Loucy (cell line): ENCODE data around the gene PIK3CG.

Experiments used
- H2AFZ ChIP-seq: fragments of 200-600 bp; sonication (generic); 2 replicates; pipeline ENCODE4 v1.6.0; 2016; ENCODE audit warnings: antibody characterized with exemption, mild to moderate bottlenecking, low read length, moderate library complexity
- H3F3A ChIP-seq: fragments of 200-600 bp; 2 replicates; pipeline ENCODE4 v1.6.0; 2016; ENCODE audit warnings: antibody characterized with exemption, low read depth, mild to moderate bottlenecking
- H3K27me3 ChIP-seq: fragments of 200-600 bp; sonication (generic); 2 replicates; pipeline ENCODE4 v1.6.1; 2014; ENCODE audit warnings: low read length, mild to moderate bottlenecking; ENCODE audit not compliant: insufficient read depth, poor library complexity, severe bottlenecking
- H3K36me3 ChIP-seq: fragments of 200-600 bp; sonication (generic); 2 replicates; pipeline ENCODE4 v1.6.1; 2016; ENCODE audit warnings: low read length; ENCODE audit not compliant: insufficient read depth
- H3K4me1 ChIP-seq: fragments of 200-600 bp; sonication (generic); 2 replicates; pipeline ENCODE4 v1.5.1; 2014; ENCODE audit warnings: low read length, mild to moderate bottlenecking; ENCODE audit not compliant: insufficient read depth, poor library complexity, severe bottlenecking
- H3K4me2 ChIP-seq: fragments of 200-600 bp; sonication (generic); 2 replicates; pipeline ENCODE4 v1.6.0; 2014; ENCODE audit warnings: antibody characterized with exemption, low read length, low read depth, mild to moderate bottlenecking; ENCODE audit not compliant: poor library complexity, severe bottlenecking
- H3K4me3 ChIP-seq: fragments of 200-600 bp; sonication (generic); 2 replicates; pipeline ENCODE4 v1.5.1; 2014; ENCODE audit warnings: low read length, mild to moderate bottlenecking, mixed read lengths; ENCODE audit not compliant: poor library complexity, severe bottlenecking
- H3K79me2 ChIP-seq: fragments of 200-600 bp; sonication (generic); 2 replicates; pipeline ENCODE4 v1.6.1; 2014; ENCODE audit warnings: low read length; ENCODE audit not compliant: insufficient read depth
- H3K9ac ChIP-seq: fragments of 200-600 bp; sonication (generic); 2 replicates; pipeline ENCODE4 v1.6.0; 2014; ENCODE audit warnings: mild to moderate bottlenecking, low read depth, low read length, moderate library complexity; ENCODE audit not compliant: poor library complexity, severe bottlenecking
- H3K9me2 ChIP-seq: fragments of 200-600 bp; sonication (generic); replicated peaks from 2 replicates; pipeline ENCODE4 v1.6.1; 2016; ENCODE audit warnings: low read depth, low read length, mixed read lengths
- H3K9me3 ChIP-seq: fragments of 200-600 bp; sonication (generic); 2 replicates; pipeline ENCODE4 v1.6.1; 2014; ENCODE audit warnings: mild to moderate bottlenecking, antibody characterized with exemption, low read length, low read depth; ENCODE audit not compliant: insufficient read depth
- H4K20me1 ChIP-seq: fragments of 200-600 bp; sonication (generic); 2 replicates; pipeline ENCODE4 v1.6.0; 2014; ENCODE audit warnings: antibody characterized with exemption, low read length, mild to moderate bottlenecking; ENCODE audit not compliant: insufficient read depth, poor library complexity, severe bottlenecking
- EZH2phosphoT487 ChIP-seq: fragments of 200-600 bp; IDR thresholded peaks from 2 replicates; pipeline ENCODE4 v1.6.1; 2018; ENCODE audit warnings: antibody characterized with exemption, mild to moderate bottlenecking, moderate library complexity, borderline replicate concordance
- TF ChIP-seq, protein P1 (sequence below): fragments of 200-600 bp; sonication (generic); conservative IDR thresholded peaks from 2 replicates; pipeline ENCODE4 v1.5.1; 2014; ENCODE audit warnings: mild to moderate bottlenecking, antibody characterized with exemption, low read length

Gene PIK3CG

DNA sequence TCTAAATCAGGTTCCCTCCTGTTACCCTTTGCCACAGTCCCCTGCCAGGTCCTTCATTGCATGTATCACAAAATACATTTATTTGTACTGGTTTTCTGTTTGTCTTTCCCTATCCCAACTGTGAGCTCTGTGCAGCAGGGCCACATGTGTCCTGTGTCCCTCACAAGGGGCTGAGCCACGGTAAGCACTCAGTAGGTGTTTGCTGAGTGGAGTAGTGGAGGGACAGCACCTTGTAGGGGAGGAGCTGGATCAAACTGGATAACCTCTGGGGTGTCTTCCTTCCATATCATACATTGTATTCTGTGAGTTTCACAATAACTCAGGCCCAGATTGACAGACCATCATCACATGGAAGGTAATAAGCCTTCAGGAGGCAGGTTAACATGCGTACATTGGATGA lies 25.9 kb downstream of the PIK3CG start:
- no peaks in the 10 kb centered on the region for H3K79me2 ChIP-seq
- no peak overlapping the region for H3K4me2 ChIP-seq
- H4K20me1 ChIP-seq = no peaks in the 10 kb centered on the region
- no peaks in the 10 kb centered on the region for H3K9me2 ChIP-seq
- no peak overlapping the region for H3K9ac ChIP-seq
- H3F3A ChIP-seq = no peaks in the 10 kb centered on the region
- no peak overlapping the region for H3K4me3 ChIP-seq
- H2AFZ ChIP-seq = no peak overlapping the region
- H3K27me3 ChIP-seq = no peaks in the 10 kb centered on the region
- TF ChIP-seq, protein P1, sequence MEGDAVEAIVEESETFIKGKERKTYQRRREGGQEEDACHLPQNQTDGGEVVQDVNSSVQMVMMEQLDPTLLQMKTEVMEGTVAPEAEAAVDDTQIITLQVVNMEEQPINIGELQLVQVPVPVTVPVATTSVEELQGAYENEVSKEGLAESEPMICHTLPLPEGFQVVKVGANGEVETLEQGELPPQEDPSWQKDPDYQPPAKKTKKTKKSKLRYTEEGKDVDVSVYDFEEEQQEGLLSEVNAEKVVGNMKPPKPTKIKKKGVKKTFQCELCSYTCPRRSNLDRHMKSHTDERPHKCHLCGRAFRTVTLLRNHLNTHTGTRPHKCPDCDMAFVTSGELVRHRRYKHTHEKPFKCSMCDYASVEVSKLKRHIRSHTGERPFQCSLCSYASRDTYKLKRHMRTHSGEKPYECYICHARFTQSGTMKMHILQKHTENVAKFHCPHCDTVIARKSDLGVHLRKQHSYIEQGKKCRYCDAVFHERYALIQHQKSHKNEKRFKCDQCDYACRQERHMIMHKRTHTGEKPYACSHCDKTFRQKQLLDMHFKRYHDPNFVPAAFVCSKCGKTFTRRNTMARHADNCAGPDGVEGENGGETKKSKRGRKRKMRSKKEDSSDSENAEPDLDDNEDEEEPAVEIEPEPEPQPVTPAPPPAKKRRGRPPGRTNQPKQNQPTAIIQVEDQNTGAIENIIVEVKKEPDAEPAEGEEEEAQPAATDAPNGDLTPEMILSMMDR = no peak
- TF ChIP-seq EZH2phosphoT487 = no peak
- peaks cover 8% of the 10 kb centered on the region for H3K4me1 ChIP-seq
- H3K36me3 ChIP-seq = peaks cover 81% of the 10 kb centered on the region
- no peaks in the 10 kb centered on the region for H3K9me3 ChIP-seq

DNA sequence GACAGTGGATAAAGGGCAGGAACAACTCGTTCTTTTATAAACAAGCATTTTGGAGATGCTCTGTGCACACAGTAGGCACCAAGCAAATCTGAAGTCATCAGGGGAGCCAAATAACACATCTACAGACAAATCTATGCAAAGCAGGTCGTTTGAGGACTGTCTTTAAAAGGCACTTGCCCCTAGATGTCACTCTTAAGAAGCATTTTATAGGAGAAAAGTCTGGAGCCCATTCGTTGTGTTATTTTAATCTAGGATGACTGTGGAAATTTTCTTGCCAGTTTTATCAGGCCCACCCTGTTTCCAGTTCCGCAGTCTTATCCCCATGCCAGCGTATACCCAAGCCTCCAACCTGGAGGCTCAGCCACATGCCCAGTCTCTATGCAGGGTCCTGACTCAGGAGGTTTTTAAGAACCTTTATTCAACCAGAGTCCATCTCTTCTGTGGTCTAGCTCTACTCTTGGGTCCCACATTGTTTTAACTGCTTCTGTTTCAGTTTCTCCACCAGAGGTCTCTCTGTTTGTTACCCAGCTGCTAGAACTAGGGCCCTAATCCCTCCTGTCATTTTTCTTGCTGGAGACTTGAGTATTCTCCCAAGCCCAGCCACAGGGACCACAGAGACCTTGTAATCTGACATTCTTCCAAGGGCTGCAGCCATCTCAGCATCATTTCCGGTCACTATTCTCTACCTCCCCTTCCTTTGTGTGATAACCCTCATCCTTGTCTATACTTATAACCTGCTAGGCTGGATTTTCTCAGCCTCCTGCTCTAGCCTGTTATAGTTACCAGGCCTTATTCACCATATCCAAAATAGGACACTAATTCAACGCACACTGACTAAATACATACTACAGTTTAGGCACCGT lies 26.7 kb downstream of the PIK3CG start:
- Histone ChIP-seq H3K4me1 (peaks cover 8% of the 10 kb centered on the region), H3K79me2 (no peaks in the 10 kb centered on the region), H3K27me3 (no peaks in the 10 kb centered on the region), H3F3A (no peaks in the 10 kb centered on the region), H3K4me3 (no peak overlapping the region), H3K36me3 (peaks cover 73% of the 10 kb centered on the region), H3K9me2 (no peaks in the 10 kb centered on the region), H3K4me2 (no peak overlapping the region), H4K20me1 (no peaks in the 10 kb centered on the region), H3K9me3 (no peaks in the 10 kb centered on the region), H2AFZ (no peak overlapping the region), H3K9ac (no peak overlapping the region)
- TF ChIP-seq, protein P1 = peak; percentile 25; the same call in 1 of the 2 replicates
- no peak for TF ChIP-seq EZH2phosphoT487

DNA sequence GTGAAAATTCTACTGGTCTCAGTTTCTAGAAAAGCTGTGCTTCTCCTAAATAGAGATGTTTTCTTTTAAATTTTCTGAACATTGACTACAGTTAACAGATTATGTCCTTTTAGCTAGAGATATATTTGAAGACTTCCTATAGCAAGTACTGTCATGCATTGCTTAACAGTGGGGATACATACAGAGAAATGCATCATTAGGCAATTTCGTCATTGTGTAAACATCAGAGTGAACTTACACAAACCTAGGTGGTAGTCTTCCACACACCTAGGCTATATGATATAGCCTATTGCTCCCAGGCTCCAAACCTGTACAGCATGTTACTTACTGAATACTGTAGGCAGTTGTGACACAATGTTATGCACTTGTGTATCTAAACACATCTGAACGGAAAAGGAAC lies 28.5 kb downstream of the PIK3CG start:
- TF ChIP-seq, protein P1 = no peak
- no peak for TF ChIP-seq EZH2phosphoT487
- Histone ChIP-seq H3K9me2 (no peaks in the 10 kb centered on the region), H3K36me3 (peaks cover 67% of the 10 kb centered on the region; the same call in 1 of the 2 replicates), H4K20me1 (no peaks in the 10 kb centered on the region), H3K9me3 (no peaks in the 10 kb centered on the region), H3K4me3 (no peak overlapping the region), H3K4me1 (peaks cover 8% of the 10 kb centered on the region), H3K27me3 (no peaks in the 10 kb centered on the region), H3K79me2 (peaks cover 9% of the 10 kb centered on the region; the same call in 1 of the 2 replicates), H3K9ac (no peak overlapping the region), H2AFZ (no peak overlapping the region), H3K4me2 (no peak overlapping the region), H3F3A (no peaks in the 10 kb centered on the region)
